Activated naive CD4-positive, alpha-beta T cell treated with anti-CD3 and anti-CD28 coated beads for 36 hours (primary cell): ENCODE results near the gene DERA. TPM values are rescaled to one million over a fixed set of nuclear protein-coding genes. Genes with fewer than 3 reads are reported as not detected.
A peak's percentile ranks its signal among the peaks of the same experiment; 100 is the strongest.
"Not testable (repeated sequence)": the region's sequence is repeated elsewhere in the genome, so short reads cannot be mapped to it uniquely, and the experiment has no call there.

ENCODE experiments used
- CTCF ChIA-PET: fragments of 350-600 bp; sonication (Branson Sonifier 250); formaldehyde crosslinking; loops from one replicate; lab custom pipeline; 2021; ENCODE audit warnings: antibody characterized with exemption; lab: Charles Lee
- DNase-seq: peaks from one replicate; pipeline ENCODE4 v3.0.0-alpha.2; 2020
- H3K27ac Mint-ChIP-seq: one replicate; pipeline ENCODE4 v1.8.0; 2021; ENCODE audit warnings: mild to moderate bottlenecking, mixed read lengths
- H3K27me3 Mint-ChIP-seq: one replicate; pipeline ENCODE4 v1.8.0; 2021; ENCODE audit warnings: low read depth, mixed read lengths
- H3K36me3 Mint-ChIP-seq: one replicate; pipeline ENCODE4 v1.8.0; 2021; ENCODE audit warnings: low read depth, mixed read lengths
- H3K4me1 Mint-ChIP-seq: one replicate; pipeline ENCODE4 v1.8.0; 2021; ENCODE audit warnings: low read depth, mixed read lengths
- H3K4me3 Mint-ChIP-seq: one replicate; pipeline ENCODE4 v1.8.0; 2021; ENCODE audit warnings: mild to moderate bottlenecking, moderate library complexity, mixed read lengths
- H3K9me3 Mint-ChIP-seq: one replicate; pipeline ENCODE4 v1.8.0; 2021; ENCODE audit warnings: mixed read lengths
- intact Hi-C: fragments of 100-400 bp; cut with micrococcal nuclease; formaldehyde crosslinking; loops from one replicate; pipeline ENCODE4 v1.15.1; 2023
- total RNA-seq, 2 experiments: library from RNA; stranded (reverse); gene quantifications; one replicate each; pipeline ENCODE4 v1.2.3, GENCODE V29; 2021

Gene DERA
- 10 to 100 TPM; 29.8 to 31.0 TPM for total RNA-seq

DNA sequence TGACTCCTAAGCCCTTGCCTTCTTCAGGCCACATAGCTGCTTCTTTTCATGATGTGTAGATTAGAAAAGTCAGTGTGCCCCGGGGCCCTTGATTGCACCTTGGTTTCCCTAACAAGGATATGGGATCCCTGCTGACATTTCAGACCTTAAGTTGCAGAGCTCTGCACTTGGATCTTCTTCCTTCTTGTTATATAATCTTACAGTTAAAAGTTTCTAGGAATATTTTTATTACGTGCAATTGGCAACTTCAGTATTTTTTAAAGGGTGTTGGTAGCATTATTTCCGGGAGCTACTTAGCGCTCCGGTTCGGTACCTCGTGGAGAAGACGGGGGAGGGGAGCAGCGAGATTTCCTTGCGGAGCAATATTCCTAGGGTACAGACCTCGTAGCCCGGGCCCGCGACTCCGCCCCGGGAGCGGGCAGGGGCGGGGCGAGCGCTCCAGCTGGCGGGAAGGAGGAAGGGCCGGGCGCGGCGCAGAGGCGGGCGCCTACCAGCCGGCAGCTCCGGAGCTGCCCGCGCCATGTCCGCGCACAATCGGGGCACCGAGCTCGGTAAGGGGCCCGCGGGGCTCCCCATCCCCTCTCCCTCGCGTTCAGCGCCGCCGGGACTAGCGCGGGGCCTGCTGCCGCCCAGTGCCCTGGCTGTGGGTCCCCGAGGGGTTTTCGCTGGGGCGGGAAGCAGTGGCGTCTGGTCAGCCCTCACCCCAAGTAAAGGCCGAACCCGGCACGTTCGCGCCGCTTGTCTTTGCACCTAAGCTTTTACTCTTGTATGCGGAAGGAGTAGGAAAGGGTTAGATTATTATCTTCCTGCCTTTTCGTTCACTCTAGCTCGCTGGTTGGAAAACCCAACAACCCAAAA, at the start of gene DERA:
Gene DERA (plus strand): TSS at position 469 of the 858 bp plus-strand sequence. CDS start 52 bp downstream, at position 521.
- intact Hi-C loops = loop anchor here (1.0 kb wide), 1 partner anchor 29 kb away; the partner anchor contains the start of gene STRAP
- Mint-ChIP-seq H3K9me3 (no peaks in the 10 kb centered on the region), H3K36me3 (no peaks in the 10 kb centered on the region), H3K27ac (peak within 1 kb of the TSS; percentile 80), H3K4me1 (peaks cover 10% of the 10 kb centered on the region), H3K27me3 (no peaks in the 10 kb centered on the region), H3K4me3 (peak within 1 kb of the TSS; percentile 84)
- CTCF ChIA-PET = interaction anchor here (0.6 to 2.7 kb wide), 7 partner anchors 10 to 379 kb away, joined by 3 to 29 read pairs (median 3); no protein-coding TSS in a partner anchor
- peak; percentile 63 for DNase-seq

GRCh38 chr12:15861404-15861803, 49.7 kb upstream of the DERA start:
- H3K27ac Mint-ChIP-seq = no peak overlapping the region
- intact Hi-C loops = no loop called here
- no peaks in the 10 kb centered on the region for H3K9me3 Mint-ChIP-seq
- H3K4me1 Mint-ChIP-seq = peaks cover 3% of the 10 kb centered on the region
- peaks cover 3% of the 10 kb centered on the region for H3K27me3 Mint-ChIP-seq
- DNase-seq = no peak
- H3K4me3 Mint-ChIP-seq = no peak overlapping the region
- CTCF ChIA-PET = interaction anchor here (1.3 kb wide), 1 partner anchor 271 kb away, joined by 4 read pairs; no protein-coding TSS in a partner anchor
- H3K36me3 Mint-ChIP-seq = no peaks in the 10 kb centered on the region

DNA sequence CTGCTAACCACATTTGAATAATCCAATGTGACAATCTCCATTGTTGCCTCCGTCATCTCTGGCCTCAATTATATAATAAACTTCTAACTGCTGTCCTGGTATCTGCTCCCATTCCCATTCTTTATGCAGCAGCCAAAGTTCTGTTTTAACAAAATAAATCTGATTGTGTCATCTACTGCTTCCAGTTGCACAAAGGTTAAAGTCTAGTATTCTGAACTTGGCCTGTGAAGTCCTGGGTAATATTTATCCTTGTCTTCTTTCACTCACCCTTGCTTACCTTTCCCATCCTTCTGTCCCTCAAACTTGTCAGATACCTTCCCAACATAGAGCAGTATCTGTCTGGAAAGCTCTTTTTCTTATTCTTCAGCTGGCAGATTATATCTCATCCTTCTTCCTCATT, 48.3 kb upstream of the DERA start:
- Mint-ChIP-seq H3K9me3 (no peaks in the 10 kb centered on the region), H3K4me3 (no peak overlapping the region), H3K27ac (no peak overlapping the region), H3K4me1 (peaks cover 3% of the 10 kb centered on the region), H3K27me3 (peaks cover 5% of the 10 kb centered on the region), H3K36me3 (no peaks in the 10 kb centered on the region)
- intact Hi-C loops = no loop called here
- DNase-seq = no peak
- CTCF ChIA-PET = interaction anchor here (1.2 kb wide), 1 partner anchor 92 kb away, joined by 4 read pairs; no protein-coding TSS in a partner anchor

GRCh38 chr12:15863372-15863771, 47.8 kb upstream of the DERA start:
- H3K4me1 Mint-ChIP-seq = peaks cover 3% of the 10 kb centered on the region
- no peaks in the 10 kb centered on the region for H3K9me3 Mint-ChIP-seq
- H3K36me3 Mint-ChIP-seq = no peaks in the 10 kb centered on the region
- peaks cover 5% of the 10 kb centered on the region for H3K27me3 Mint-ChIP-seq
- CTCF ChIA-PET = interaction anchor here (0.7 to 1.2 kb wide), 3 partner anchors 10 to 273 kb away, joined by 3 to 5 read pairs (median 4); no protein-coding TSS in a partner anchor
- DNase-seq = no peak
- intact Hi-C loops = no loop called here
- H3K4me3 Mint-ChIP-seq = no peak overlapping the region
- no peak overlapping the region for H3K27ac Mint-ChIP-seq

DNA sequence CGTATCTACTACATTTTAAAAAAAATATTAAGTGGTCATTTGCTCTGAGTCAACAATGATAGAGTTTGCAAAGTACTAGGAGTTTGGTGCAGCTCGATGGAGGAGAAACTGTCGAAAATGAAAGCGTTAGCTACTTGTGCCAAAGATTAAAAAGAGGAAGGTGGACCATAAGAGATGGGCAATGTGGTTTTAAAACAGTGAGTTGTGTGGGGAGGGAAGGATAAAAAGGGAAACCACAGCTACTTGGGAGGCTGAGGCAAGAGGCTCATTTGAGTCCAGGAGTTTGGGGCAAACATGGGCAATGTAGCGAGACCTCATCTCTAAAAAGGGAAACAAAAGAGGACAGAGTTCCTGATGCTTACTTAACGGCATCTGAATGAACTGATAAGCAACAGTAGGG, 47.1 kb upstream of the DERA start:
- CTCF ChIA-PET = interaction anchor here (0.7 to 1.2 kb wide), 3 partner anchors 10 to 273 kb away, joined by 3 to 5 read pairs (median 4); no protein-coding TSS in a partner anchor
- H3K4me1 Mint-ChIP-seq = peaks cover 3% of the 10 kb centered on the region
- DNase-seq = no peak
- H3K9me3 Mint-ChIP-seq = peaks cover 1% of the 10 kb centered on the region
- H3K27me3 Mint-ChIP-seq = peaks cover 5% of the 10 kb centered on the region
- peak overlapping the region; percentile 14 for H3K4me3 Mint-ChIP-seq
- H3K36me3 Mint-ChIP-seq = no peaks in the 10 kb centered on the region
- H3K27ac Mint-ChIP-seq = no peak overlapping the region
- intact Hi-C loops = no loop called here

DNA sequence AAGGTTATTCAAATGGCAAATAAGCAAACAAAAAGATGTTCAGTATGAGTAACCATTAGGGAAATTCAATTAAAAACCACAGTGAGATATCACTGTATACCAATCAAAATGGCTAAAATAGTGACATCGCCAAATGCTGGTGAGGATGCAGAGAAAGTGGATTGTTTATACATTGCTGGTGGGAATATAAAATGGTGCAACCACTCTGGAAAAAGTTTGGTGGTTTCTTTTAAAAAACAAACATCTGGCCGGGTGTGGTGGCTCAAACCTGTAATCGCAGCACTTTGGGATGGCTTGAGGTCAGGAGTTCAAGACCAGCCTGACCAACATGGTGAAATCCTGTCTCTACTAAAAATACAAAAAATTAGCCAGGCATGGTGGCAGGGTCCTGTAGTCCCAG, 42.9 kb upstream of the DERA start:
- DNase-seq = no peak
- CTCF ChIA-PET = interaction anchor here (0.6 to 0.8 kb wide), 2 partner anchors 11 to 868 kb away, joined by 3 read pairs; no protein-coding TSS in a partner anchor
- Mint-ChIP-seq H3K27ac (no peak overlapping the region), H3K27me3 (peaks cover 10% of the 10 kb centered on the region), H3K4me1 (peaks cover 3% of the 10 kb centered on the region), H3K4me3 (no peak overlapping the region), H3K36me3 (peaks cover 1% of the 10 kb centered on the region), H3K9me3 (peaks cover 9% of the 10 kb centered on the region)
- intact Hi-C loops = no loop called here

- Mint-ChIP-seq H3K4me3 (no peak overlapping the region), H3K27me3 (peaks cover 8% of the 10 kb centered on the region), H3K9me3 (peaks cover 9% of the 10 kb centered on the region), H3K4me1 (peaks cover 3% of the 10 kb centered on the region), H3K36me3 (peaks cover 1% of the 10 kb centered on the region), H3K27ac (no peak overlapping the region)
- CTCF ChIA-PET = interaction anchor here (0.8 to 2.0 kb wide), 2 partner anchors 16 to 289 kb away, joined by 3 to 6 read pairs; no protein-coding TSS in a partner anchor
- no peak for DNase-seq
- intact Hi-C loops = no loop called here
These were observed 37.6 kb upstream of the DERA start for GRCh38 chr12:15873556-15873955.

DNA sequence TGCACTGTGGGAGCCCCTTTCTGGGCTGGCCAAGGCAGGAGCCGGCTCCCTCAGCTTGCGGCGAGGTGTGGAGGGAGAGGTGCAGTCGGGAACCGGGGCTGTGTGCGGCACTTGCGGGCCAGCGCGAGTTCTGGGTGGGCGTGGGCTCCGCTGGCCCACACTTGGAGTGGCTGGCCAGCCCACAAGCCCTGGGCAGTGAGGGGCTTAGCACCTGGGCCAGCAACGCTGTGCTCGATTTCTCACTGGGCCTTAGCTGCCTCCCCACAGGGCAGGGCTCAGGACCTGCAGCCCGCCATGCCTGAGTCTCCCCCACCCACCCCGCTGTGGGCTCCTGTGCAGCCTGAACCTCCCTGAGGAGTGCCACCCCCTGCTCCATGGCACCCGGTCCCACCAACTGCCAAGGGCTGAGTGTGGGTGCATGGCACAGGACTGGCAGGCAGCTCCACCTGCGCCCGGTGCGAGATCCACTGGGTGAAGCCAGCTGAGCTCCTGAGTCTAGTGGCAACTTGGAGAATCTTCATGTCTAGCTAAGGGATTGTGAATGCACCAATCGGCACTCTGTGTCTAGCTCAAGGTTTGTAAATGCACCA, 36.5 kb upstream of the DERA start:
- H3K27me3 Mint-ChIP-seq, H3K27ac Mint-ChIP-seq, H3K4me3 Mint-ChIP-seq, H3K9me3 Mint-ChIP-seq, DNase-seq, H3K36me3 Mint-ChIP-seq, intact Hi-C loops, H3K4me1 Mint-ChIP-seq: not testable (repeated sequence)
- CTCF ChIA-PET = interaction anchor here (2.0 kb wide), 1 partner anchor 17 kb away, joined by 6 read pairs; no protein-coding TSS in a partner anchor

- CTCF ChIA-PET = interaction anchor here (1.2 kb wide), 1 partner anchor 291 kb away, joined by 3 read pairs; no protein-coding TSS in a partner anchor
These were observed 35.3 kb upstream of the DERA start for GRCh38 chr12:15875863-15876262.

GRCh38 chr12:15879413-15879812, 31.7 kb upstream of the DERA start:
- peaks cover 8% of the 10 kb centered on the region for H3K36me3 Mint-ChIP-seq
- no peak overlapping the region for H3K27ac Mint-ChIP-seq
- H3K4me3 Mint-ChIP-seq = no peak overlapping the region
- H3K4me1 Mint-ChIP-seq = peaks cover 16% of the 10 kb centered on the region
- no peaks in the 10 kb centered on the region for H3K27me3 Mint-ChIP-seq
- intact Hi-C loops = no loop called here
- H3K9me3 Mint-ChIP-seq = no peaks in the 10 kb centered on the region
- CTCF ChIA-PET = no interaction called here
- no peak for DNase-seq

More at GRCh38 chr12:15875863-15876262, 35.3 kb upstream of the DERA start:
- peaks cover 6% of the 10 kb centered on the region for H3K4me1 Mint-ChIP-seq
- H3K36me3 Mint-ChIP-seq = no peaks in the 10 kb centered on the region
- no peaks in the 10 kb centered on the region for H3K9me3 Mint-ChIP-seq
- no peaks in the 10 kb centered on the region for H3K27me3 Mint-ChIP-seq
- DNase-seq = no peak
- H3K27ac Mint-ChIP-seq = no peak overlapping the region
- peak overlapping the region; percentile 64 for H3K4me3 Mint-ChIP-seq
- intact Hi-C loops = no loop called here

GRCh38 chr12:15880721-15881120, 30.4 kb upstream of the DERA start:
- no peaks in the 10 kb centered on the region for H3K27me3 Mint-ChIP-seq
- H3K36me3 Mint-ChIP-seq = peaks cover 18% of the 10 kb centered on the region
- H3K4me1 Mint-ChIP-seq = peaks cover 23% of the 10 kb centered on the region
- no peaks in the 10 kb centered on the region for H3K9me3 Mint-ChIP-seq
- H3K27ac Mint-ChIP-seq = no peak overlapping the region
- CTCF ChIA-PET = no interaction called here
- intact Hi-C loops = loop anchor here (5.0 to 10.0 kb wide), 3 partner anchors 178 to 1108 kb away; a partner anchor contains a TSS
- DNase-seq = no peak
- H3K4me3 Mint-ChIP-seq = peak overlapping the region; percentile 31
